Measurements from ENCODE around the gene CFAP298.

Gene CFAP298

DNA sequence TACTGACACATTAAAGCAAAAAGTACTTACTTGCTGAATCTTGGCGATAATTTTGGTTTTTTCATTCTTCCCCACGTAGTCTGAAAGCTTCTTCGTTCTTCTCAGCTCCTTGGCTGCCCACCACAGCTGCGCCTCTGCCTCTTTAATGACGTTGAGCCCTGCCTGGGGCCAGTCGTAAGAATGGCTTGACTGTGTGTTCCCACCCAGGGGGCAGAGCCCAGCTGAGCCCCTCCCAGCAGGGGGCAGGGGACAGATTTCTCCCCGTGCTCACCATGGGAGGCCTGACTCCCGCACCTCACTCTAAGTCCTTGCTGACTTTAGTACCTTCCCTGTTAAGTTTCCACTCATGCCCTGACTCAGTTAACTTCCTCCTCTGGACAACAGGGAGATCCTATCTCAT, 9.0 kb downstream of the CFAP298 start:
- DNase-seq = no peak
- no peak overlapping the region for H3K27ac Mint-ChIP-seq
- H3K27me3 Mint-ChIP-seq (ENCODE audit: low read depth, poor library complexity) = no peaks in the 10 kb centered on the region
- no peak overlapping the region for H3K4me3 Mint-ChIP-seq
- peaks cover 58% of the 10 kb centered on the region for H3K36me3 Mint-ChIP-seq (ENCODE audit: low read depth)
- TF ChIP-seq, protein P1, sequence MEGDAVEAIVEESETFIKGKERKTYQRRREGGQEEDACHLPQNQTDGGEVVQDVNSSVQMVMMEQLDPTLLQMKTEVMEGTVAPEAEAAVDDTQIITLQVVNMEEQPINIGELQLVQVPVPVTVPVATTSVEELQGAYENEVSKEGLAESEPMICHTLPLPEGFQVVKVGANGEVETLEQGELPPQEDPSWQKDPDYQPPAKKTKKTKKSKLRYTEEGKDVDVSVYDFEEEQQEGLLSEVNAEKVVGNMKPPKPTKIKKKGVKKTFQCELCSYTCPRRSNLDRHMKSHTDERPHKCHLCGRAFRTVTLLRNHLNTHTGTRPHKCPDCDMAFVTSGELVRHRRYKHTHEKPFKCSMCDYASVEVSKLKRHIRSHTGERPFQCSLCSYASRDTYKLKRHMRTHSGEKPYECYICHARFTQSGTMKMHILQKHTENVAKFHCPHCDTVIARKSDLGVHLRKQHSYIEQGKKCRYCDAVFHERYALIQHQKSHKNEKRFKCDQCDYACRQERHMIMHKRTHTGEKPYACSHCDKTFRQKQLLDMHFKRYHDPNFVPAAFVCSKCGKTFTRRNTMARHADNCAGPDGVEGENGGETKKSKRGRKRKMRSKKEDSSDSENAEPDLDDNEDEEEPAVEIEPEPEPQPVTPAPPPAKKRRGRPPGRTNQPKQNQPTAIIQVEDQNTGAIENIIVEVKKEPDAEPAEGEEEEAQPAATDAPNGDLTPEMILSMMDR (IDR thresholded peaks at IDR 0.05) = no peak
- H3K9me3 Mint-ChIP-seq = no peaks in the 10 kb centered on the region
- H3K4me1 Mint-ChIP-seq = peaks cover 12% of the 10 kb centered on the region

DNA sequence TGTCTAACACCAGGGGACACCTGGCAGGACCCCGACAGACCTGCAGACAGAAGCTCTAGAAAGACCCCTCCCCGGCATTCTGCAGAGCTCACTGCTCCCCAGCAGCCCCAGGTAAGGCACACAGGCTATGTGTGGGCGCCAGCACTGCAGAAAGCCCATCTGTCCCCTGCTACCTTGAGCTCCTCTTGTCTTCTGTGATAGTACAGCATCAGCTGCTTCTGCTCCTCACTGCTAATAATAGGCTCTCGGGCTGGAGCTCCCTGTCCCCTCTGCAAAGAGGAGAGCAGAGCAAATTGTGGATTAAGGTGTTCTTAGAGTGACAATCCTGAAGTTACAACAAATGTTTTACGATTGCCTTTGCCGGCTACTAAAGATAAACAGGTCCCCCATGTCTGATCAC, 10.1 kb downstream of the CFAP298 start:
- no peaks in the 10 kb centered on the region for H3K9me3 Mint-ChIP-seq
- no peak overlapping the region for H3K4me3 Mint-ChIP-seq
- H3K36me3 Mint-ChIP-seq (ENCODE audit: low read depth) = peaks cover 52% of the 10 kb centered on the region
- TF ChIP-seq, protein P1 (IDR thresholded peaks at IDR 0.05) = no peak
- no peak for DNase-seq
- H3K27me3 Mint-ChIP-seq (ENCODE audit: low read depth, poor library complexity) = no peaks in the 10 kb centered on the region
- peaks cover 12% of the 10 kb centered on the region for H3K4me1 Mint-ChIP-seq
- H3K27ac Mint-ChIP-seq = no peak overlapping the region

DNA sequence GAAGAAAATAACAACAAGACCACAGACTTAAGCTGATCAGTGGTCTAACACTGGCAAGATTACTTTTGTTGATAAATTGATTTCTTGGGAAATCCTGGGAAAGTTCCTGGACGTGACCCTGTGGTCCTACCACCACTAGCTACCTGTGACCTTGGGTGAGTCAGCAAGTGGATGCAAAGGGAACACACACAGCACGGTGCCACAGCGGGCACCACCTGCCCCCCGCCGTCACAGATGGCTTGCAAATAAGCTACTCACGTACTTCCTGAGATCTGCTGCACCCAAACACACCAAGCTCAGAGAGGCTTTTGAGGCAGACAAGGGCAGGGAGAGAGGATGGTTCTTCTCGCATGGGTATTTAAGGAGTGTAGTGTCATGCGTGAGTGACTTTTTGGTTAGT, 12.7 kb downstream of the CFAP298 start:
- peaks cover 4% of the 10 kb centered on the region for H3K27me3 Mint-ChIP-seq (ENCODE audit: low read depth, poor library complexity)
- no peak for DNase-seq
- H3K4me3 Mint-ChIP-seq = no peak overlapping the region
- TF ChIP-seq, protein P1 (IDR thresholded peaks at IDR 0.05) = no peak
- H3K4me1 Mint-ChIP-seq = peaks cover 12% of the 10 kb centered on the region
- no peak overlapping the region for H3K27ac Mint-ChIP-seq
- H3K36me3 Mint-ChIP-seq (ENCODE audit: low read depth) = peaks cover 34% of the 10 kb centered on the region
- no peaks in the 10 kb centered on the region for H3K9me3 Mint-ChIP-seq

GRCh38 chr21:32599091-32599490, 13.1 kb downstream of the CFAP298 start:
- Mint-ChIP-seq H3K4me3 (no peak overlapping the region), H3K27ac (peak overlapping the region; percentile 42), H3K9me3 (no peaks in the 10 kb centered on the region), H3K4me1 (peaks cover 12% of the 10 kb centered on the region), H3K27me3 (ENCODE audit: low read depth, poor library complexity) (peaks cover 4% of the 10 kb centered on the region), H3K36me3 (ENCODE audit: low read depth) (peaks cover 29% of the 10 kb centered on the region)
- TF ChIP-seq, protein P1 (IDR thresholded peaks at IDR 0.05) = no peak
- DNase-seq = no peak

DNA sequence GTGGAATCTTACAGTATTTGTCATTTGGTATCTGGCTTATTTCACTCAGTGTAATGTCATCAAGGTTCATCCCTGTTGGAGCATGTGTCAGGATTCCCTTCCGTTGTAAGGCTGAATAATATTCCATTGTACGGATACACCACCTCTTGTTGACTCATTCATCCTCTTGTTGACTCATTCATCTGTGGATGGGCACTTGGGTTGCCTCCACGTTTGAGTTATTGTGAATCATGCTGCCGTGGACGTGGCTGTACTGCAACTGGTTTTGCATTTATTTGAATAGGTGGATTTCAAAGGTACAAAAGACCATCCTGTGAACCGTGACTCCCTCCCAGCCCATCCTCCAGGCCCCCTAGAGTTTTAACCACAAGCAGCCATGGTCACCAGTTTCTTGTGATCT, 15.0 kb downstream of the CFAP298 start:
- no peak for DNase-seq

GRCh38 chr21:32595431-32595830, 16.7 kb downstream of the CFAP298 start:
- DNase-seq = no peak
- Mint-ChIP-seq H3K27ac (no peak overlapping the region), H3K9me3 (no peaks in the 10 kb centered on the region), H3K4me3 (no peak overlapping the region), H3K36me3 (ENCODE audit: low read depth) (peaks cover 11% of the 10 kb centered on the region), H3K27me3 (ENCODE audit: low read depth, poor library complexity) (peaks cover 12% of the 10 kb centered on the region), H3K4me1 (peaks cover 30% of the 10 kb centered on the region)
- TF ChIP-seq, protein P1 (IDR thresholded peaks at IDR 0.05) = no peak

More for the DNA sequence above, 15.0 kb downstream of the CFAP298 start:
- peaks cover 17% of the 10 kb centered on the region for H3K36me3 Mint-ChIP-seq (ENCODE audit: low read depth)
- peaks cover 4% of the 10 kb centered on the region for H3K27me3 Mint-ChIP-seq (ENCODE audit: low read depth, poor library complexity)
- no peak overlapping the region for H3K27ac Mint-ChIP-seq
- peaks cover 22% of the 10 kb centered on the region for H3K4me1 Mint-ChIP-seq
- TF ChIP-seq, protein P1 (IDR thresholded peaks at IDR 0.05) = no peak
- H3K4me3 Mint-ChIP-seq = no peak overlapping the region
- no peaks in the 10 kb centered on the region for H3K9me3 Mint-ChIP-seq
